DOHH2 (cell line): ENCODE results near the gene TMEM18.

Experiments
- EZH2phosphoT487 ChIP-seq: fragments of 200-600 bp; sonication (generic); IDR thresholded peaks from 2 replicates; pipeline ENCODE4 v1.6.1; 2017; ENCODE audit warnings: borderline replicate concordance, mild to moderate bottlenecking, antibody characterized with exemption, low read length, moderate library complexity, mixed read lengths
- TF ChIP-seq, protein P1 (sequence below): fragments of 200-600 bp; sonication (generic); IDR thresholded peaks from one replicate; pipeline ENCODE4 v1.5.1; 2014; ENCODE audit warnings: antibody characterized with exemption, mild to moderate bottlenecking, low read depth, low read length; ENCODE audit not compliant: poor library complexity, severe bottlenecking

- TF ChIP-seq, protein P1, sequence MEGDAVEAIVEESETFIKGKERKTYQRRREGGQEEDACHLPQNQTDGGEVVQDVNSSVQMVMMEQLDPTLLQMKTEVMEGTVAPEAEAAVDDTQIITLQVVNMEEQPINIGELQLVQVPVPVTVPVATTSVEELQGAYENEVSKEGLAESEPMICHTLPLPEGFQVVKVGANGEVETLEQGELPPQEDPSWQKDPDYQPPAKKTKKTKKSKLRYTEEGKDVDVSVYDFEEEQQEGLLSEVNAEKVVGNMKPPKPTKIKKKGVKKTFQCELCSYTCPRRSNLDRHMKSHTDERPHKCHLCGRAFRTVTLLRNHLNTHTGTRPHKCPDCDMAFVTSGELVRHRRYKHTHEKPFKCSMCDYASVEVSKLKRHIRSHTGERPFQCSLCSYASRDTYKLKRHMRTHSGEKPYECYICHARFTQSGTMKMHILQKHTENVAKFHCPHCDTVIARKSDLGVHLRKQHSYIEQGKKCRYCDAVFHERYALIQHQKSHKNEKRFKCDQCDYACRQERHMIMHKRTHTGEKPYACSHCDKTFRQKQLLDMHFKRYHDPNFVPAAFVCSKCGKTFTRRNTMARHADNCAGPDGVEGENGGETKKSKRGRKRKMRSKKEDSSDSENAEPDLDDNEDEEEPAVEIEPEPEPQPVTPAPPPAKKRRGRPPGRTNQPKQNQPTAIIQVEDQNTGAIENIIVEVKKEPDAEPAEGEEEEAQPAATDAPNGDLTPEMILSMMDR, result no peak
- no peak for TF ChIP-seq EZH2phosphoT487
These were observed 29.4 kb downstream of the TMEM18 start for GRCh38 chr2:647691-648231.
